GM21360 (cell line): ENCODE measurements around the gene PVALB.
"Not testable (repeated sequence)": the region's sequence is repeated elsewhere in the genome, so short reads cannot be mapped to it uniquely, and the experiment has no call there.

ENCODE experiments used
- ATAC-seq: cut with Tn5 transposase; IDR thresholded peaks from one replicate; pipeline ENCODE4 v1.9.1; 2021; ENCODE audit warnings: mild to moderate bottlenecking, moderate library complexity; ENCODE audit not compliant: unreplicated experiment

PVALB gene

DNA sequence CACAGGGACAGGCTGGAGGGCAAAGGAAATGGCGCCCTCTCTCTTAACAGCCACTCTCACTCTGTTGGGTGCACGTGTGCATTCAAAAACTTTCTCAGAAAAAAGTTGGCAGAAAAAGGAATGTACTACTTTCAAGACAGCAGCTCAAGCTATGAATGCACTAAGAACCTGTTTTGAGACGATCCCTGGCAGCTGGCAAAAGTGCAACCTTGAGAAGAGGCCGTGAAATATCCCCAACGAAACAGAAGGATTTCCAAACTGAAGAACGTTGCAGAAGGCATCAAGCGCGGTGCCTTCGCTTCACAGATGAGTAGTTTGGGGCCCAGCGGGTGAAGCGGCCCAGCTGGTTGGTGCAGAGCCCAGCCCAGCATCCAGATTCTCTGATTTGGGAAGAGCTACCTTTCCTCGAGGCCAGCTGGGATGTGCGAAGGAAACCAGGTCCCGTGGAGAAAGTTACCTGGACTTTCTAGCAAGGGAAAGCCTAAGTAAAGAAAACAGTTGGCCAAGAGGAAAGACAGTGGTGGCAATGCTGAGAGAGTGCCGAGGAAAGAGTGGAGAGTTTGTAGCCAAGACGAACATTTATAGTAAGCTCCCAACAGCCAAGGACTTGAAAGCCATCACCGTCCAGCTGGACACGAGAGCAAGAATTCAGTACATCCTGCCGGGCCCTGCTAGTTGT, 57.2 kb downstream of the PVALB start:
- no peak for ATAC-seq

DNA sequence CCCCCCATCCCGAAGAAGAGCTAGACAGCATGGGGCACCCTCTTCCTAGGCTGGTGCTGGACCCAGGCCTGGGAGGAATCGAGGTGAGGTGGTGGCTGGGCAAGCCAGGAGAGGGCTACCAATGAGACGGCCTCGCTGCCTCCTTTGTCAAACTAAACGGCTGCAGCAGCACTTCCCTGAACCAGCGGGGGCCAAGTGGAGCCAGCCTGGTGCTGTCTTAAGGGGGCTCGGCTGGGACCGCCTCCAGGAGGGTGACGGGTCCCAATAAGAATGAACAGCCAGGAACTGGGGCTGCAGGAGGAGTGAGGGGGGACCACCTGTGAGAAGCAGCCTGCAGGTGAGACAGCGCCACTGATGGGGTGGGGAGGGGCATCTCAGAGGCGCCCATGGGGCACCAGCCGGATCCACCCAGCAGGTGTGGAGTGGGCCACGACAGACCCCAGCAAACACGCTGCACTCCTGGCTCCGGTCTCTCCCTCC, 58.0 kb downstream of the PVALB start:
- ATAC-seq = no peak

DNA sequence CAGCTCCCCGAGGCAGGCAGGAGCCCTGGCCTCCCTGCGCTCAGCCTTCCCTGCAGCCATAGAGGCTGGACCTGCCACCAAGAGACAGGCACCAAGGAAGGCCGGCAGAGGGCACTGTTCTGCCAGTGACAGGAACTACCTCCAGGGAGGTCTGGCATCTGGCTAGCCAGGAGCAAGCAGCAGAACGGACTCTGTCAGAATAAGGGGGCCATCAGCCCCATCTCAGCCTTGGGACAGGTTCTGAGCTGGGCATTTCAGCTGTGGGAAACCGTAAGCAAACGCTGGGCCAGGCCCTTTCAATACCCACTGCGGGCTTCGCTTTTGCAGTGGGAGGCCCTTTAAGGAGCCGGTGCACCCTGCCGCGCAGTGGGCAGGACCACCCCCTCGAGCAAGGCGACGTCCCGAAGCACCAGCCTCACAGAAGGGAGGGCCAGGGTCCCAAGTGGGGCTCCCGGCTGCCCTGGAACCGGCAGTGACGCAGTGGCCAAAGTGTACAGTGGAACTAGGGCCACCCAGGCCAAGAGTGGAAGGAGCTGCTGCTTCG, 59.1 kb downstream of the PVALB start:
- no peak for ATAC-seq

DNA sequence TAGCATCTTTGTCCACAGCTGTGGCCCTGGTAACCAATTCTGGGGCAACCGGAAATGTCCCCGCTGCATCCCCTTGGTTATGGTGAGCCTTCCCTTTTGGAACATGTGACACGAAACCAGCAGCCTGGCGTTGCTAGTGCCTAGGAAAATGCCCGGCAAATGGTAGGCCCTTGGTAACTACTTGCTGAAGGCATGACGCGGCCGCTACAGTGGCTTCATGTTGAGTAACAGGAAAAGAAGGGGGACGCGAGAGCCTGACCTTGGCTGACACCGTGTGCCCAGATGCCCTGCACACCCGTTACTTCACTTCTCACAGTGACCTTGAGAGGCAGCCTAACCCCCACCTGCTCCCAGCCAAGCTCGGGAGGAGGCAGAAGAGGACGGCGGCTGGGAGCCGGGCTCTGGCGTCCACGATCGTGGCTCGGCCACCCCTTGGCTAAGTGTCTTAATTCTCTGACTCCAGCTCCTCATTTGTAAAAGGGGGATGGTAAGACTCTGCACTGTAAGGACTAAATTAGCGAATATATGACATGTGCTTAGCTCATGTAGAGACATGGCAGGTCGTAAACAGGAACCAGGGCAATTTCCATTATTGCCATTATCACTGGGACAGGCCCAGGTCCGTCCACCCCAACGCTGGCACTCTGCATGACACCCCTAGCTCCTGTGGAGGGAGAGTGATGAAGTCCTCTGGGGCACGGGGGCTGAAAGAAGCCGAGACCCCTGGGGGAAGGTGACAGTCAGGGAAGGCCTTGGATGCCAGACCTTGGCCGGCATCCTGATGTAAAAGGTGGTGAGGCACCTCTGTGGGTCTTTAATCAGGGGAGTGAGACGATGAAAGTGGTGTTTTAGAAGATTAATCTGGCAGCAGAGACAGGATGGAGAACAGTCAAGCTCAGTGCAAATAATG, 59.8 kb downstream of the PVALB start:
- no peak for ATAC-seq

DNA sequence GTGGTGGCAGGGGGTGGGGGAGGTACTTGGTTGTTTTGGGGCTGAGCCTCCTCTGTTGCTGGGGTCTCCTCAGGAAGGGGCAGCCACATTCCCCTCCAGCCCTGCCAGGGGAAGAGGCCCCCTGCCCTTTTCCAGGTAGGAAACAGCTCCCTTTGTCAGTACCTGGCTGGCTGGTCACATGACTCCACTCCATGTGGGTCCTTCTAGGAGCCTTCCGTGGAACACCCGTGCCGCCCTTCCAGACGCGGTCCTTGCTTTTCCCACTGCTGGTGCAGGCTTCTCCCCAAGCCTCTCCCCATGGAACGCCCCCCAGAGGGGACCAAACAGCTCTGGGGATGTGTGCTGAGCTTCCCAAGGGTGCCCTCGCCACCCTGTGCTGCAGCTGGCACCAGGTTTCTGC, 60.8 kb downstream of the PVALB start:
- no peak for ATAC-seq

DNA sequence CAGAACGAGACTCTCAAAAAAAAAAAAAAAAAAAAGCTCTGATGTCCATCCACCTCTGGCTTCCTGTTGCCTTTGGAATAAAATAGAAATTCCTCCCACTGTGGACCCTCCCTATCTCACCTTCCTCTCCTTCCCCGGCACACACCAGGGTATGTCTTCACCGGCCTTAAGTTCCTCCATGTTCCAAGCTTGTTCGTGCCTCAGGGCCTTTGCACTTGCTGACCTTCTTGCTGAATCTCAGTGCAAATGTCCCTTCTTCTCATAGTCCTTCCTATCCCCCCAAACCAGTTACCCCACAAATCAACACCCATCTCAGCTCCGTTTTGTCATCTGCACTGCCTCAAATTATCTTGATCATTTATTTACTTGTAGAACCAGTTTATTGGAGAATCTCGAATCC, 61.5 kb downstream of the PVALB start:
- ATAC-seq = no peak

DNA sequence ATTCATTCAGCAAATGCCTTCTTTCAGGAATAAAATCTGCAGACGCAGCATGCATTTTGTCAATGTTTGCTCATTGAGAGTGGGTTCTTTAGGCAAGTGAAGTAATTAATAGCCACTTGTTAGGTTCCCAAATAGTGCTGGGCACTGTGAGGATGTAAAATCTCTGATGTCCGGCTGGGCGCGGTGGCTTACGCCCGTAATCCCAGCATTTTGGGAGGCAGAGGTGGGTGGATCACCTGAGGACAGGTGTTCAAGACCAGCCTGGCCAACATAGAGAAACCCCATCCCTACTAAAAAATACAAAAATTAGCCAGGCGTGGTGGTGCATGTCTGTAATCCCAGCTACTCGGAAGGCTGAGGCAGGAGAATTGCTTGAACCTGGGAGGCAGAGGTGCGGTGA, 62.0 kb downstream of the PVALB start:
- ATAC-seq = not testable (repeated sequence)

DNA sequence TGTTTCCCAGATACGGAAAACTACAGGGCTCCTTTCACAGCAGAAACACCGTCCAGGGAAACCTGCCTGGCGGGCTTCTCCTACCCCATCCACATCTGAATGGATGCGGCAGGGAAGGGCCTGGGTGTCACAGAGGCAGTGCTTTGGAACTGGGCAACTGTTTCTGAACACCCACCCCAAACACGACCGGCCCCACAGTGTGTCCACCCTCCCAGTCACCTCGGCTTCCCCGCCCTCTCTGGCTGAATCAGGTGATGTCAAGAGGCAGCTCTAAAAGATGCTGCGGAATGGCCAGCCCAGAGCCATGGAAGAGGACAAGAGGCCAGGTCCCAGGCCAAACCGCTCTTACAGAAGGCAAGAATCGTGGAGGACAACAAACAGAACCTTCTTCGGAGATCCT, 62.9 kb downstream of the PVALB start:
- ATAC-seq = no peak

DNA sequence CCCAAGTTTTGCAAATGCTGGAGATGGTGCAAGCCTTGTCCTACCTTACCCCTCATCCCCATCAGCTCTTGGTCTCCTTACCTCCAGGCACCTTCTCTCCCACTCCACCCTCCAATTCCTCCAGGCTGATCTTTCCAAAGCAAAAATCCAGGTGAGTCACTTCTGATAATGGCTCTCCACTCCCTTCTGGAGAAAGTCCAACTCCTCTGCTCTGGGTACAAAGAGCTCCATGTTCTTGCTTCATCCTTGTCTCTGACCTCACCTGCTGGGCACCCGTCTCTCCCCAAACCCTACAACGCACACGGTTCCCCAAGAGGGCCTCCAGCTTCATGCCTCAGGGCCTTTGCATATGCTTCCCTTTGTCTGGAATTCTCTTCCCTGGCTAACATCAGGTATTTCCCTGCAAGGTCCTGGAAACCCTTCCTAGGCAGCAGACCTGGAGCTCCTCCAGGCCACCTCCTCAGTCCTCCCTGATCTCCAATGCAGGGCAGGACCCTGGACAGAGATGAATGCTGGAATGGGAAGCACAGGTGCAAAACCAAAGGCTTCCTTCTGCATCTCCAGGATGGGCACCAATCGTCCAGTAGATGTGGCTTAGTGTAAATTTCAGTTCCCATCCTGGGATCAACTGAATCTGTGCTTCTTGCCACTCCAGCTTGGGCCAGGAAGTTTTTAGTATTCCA, 63.6 kb downstream of the PVALB start:
- ATAC-seq = no peak
